Adrenal gland (tissue), 5 donors: ENCODE data around the gene MTMR8.

ENCODE experiments used
- CTCF ChIP-seq, 6 experiments: fragments of 450-650 bp in 4 of 6; fragments of 200-600 bp in 2 of 6; sonication (generic) in 1 of 6; IDR thresholded peaks; 1 replicate in 5 of 6; 2 replicates in 1 of 6; pipeline versions ENCODE4 v1.5.1 to v1.8.0; 2016 to 2021; ENCODE audit warnings: antibody characterized with exemption in 6 of 6, mild to moderate bottlenecking in 2 of 6, moderate library complexity in 1 of 6
- POLR2A ChIP-seq, 2 donors: fragments of 450-650 bp; IDR thresholded peaks; one replicate each; pipeline ENCODE4 v1.6.1; 2017; ENCODE audit warnings: antibody characterized with exemption in 2 of 2, mild to moderate bottlenecking in 2 of 2, moderate library complexity in 1 of 2
- donor health status: DM: no; HTN: no; CAD: no.

- TF ChIP-seq CTCF (IDR thresholded peaks at IDR 0.05), result no peak
- TF ChIP-seq POLR2A (IDR thresholded peaks at IDR 0.05), result no peak
These were observed 33.1 kb upstream of the MTMR8 start for GRCh38 chrX:64428371-64428770.
